ENCODE data around the gene ANTXR1. TPM values are rescaled to one million over a fixed set of nuclear protein-coding genes. Genes with fewer than 3 reads are reported as not detected.

ANTXR1 gene
- total and polyA plus RNA-seq, 2 donors (not counting 1 experiment from before 2014, with no cell fraction given), result 44.6 to 101 TPM

DNA sequence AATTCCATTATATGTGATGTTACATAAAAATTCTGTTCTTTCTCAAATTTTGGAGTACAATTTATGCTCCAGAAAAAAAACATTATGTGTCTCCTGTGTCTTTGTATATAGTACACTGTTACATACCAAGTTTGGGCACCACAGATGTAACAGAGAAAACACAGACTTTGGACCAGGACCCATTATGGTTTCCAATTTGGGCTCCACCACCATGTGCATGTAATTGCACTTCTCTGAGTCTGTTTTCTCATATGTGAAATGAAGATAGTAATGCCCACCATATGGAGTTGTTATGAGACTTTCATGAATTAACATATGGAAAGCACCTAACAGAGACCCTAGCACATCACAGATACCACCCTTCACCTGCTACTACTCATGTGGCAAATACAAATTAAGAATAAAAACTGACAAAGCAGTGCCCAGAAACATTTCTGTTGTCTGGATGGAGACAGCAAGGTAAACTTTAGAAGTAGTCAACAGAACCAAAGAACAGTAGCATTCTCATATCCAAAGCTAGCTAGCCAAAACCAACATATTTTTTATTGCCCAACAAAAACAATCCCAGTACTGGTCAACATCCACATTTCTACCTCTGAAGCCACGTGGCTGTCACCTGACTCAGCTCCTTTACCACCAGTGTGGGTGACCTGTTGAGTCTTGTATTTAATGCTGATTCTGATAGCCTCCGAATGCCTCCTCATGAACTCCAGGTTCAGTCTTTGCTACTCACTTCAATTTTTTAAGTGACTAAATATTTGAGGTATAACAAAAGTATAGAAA, 42.9 kb downstream of the ANTXR1 start:
- no peaks in the 10 kb centered on the region for H3K79me2 ChIP-seq (ENCODE audit: control insufficient read depth, insufficient read depth, low read length)
- H2AFZ ChIP-seq (ENCODE audit: low read length), result no peak overlapping the region
- H3K9me3 ChIP-seq (ENCODE audit: control insufficient read depth, insufficient read depth, low read depth, low read length), result no peaks in the 10 kb centered on the region
- no peak overlapping the region for H3K27ac ChIP-seq (ENCODE audit: insufficient read depth, low read length)
- no peak for DNase-seq (ENCODE audit: low read depth in 2 of 2)
- H3K4me2 ChIP-seq (ENCODE audit: extremely low read depth, insufficient read depth, low read length), result no peak overlapping the region
- H4K20me1 ChIP-seq (ENCODE audit: control insufficient read depth, extremely low read depth, insufficient read depth, low read length), result no peaks in the 10 kb centered on the region
- H3K36me3 ChIP-seq (ENCODE audit: control insufficient read depth, insufficient read depth, low read length), result no peaks in the 10 kb centered on the region
- H3K9ac ChIP-seq (ENCODE audit: insufficient read depth, low read length), result no peak overlapping the region
- H3K4me1 ChIP-seq (ENCODE audit: control insufficient read depth, extremely low read depth, insufficient read depth, low read length), result no peaks in the 10 kb centered on the region
- no peak for TF ChIP-seq EZH2 (IDR thresholded peaks at IDR 0.05; ENCODE audit: low read length, missing control alignments)
- TF ChIP-seq, protein P1, sequence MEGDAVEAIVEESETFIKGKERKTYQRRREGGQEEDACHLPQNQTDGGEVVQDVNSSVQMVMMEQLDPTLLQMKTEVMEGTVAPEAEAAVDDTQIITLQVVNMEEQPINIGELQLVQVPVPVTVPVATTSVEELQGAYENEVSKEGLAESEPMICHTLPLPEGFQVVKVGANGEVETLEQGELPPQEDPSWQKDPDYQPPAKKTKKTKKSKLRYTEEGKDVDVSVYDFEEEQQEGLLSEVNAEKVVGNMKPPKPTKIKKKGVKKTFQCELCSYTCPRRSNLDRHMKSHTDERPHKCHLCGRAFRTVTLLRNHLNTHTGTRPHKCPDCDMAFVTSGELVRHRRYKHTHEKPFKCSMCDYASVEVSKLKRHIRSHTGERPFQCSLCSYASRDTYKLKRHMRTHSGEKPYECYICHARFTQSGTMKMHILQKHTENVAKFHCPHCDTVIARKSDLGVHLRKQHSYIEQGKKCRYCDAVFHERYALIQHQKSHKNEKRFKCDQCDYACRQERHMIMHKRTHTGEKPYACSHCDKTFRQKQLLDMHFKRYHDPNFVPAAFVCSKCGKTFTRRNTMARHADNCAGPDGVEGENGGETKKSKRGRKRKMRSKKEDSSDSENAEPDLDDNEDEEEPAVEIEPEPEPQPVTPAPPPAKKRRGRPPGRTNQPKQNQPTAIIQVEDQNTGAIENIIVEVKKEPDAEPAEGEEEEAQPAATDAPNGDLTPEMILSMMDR (conservative IDR thresholded peaks at IDR 0.05 in 1 of 2, IDR thresholded peaks at IDR 0.05 in 1 of 2; ENCODE audit: low read depth in 1 of 2, low read length in 2 of 2), result no peak
- H3K4me3 ChIP-seq (replicated peaks in 1 of 4; ENCODE audit: control extremely low read depth in 1 of 4, insufficient read depth in 1 of 4, low read depth in 3 of 4, low read length in 4 of 4), result no peak overlapping the region
- no peaks in the 10 kb centered on the region for H3K27me3 ChIP-seq (ENCODE audit: control insufficient read depth, insufficient read depth, low read length)

DNA sequence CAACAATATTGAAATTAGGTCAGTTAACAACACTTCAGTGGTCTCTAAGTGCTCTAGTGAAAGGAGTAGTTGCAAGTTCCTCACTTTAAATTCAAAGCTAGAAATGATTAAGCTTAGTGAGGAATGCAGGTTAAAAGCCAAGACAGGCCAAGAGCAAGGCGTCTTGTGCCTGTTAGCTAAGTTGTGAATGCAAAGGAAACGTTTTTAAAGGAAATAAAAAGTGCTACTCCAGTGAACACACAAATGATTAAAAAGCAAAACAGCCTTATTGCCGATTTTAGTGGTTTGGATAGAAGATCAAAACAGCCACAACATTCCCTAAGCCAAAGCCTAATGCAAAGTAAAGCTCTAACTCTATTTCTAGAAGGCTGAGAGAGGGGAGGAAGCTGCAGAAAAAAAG, 44.7 kb downstream of the ANTXR1 start:
- no peak overlapping the region for H3K27ac ChIP-seq (ENCODE audit: insufficient read depth, low read length)
- H2AFZ ChIP-seq (ENCODE audit: low read length), result no peak overlapping the region
- H3K79me2 ChIP-seq (ENCODE audit: control insufficient read depth, insufficient read depth, low read length), result no peaks in the 10 kb centered on the region
- H3K4me1 ChIP-seq (ENCODE audit: control insufficient read depth, extremely low read depth, insufficient read depth, low read length), result peaks cover 4% of the 10 kb centered on the region
- peak in 1 of 2 donors; percentile 77 for DNase-seq (ENCODE audit: low read depth in 2 of 2)
- no peak overlapping the region for H3K9ac ChIP-seq (ENCODE audit: insufficient read depth, low read length)
- no peak overlapping the region for H3K4me3 ChIP-seq (replicated peaks in 1 of 4; ENCODE audit: control extremely low read depth in 1 of 4, insufficient read depth in 1 of 4, low read depth in 3 of 4, low read length in 4 of 4)
- no peaks in the 10 kb centered on the region for H3K9me3 ChIP-seq (ENCODE audit: control insufficient read depth, insufficient read depth, low read depth, low read length)
- no peaks in the 10 kb centered on the region for H3K27me3 ChIP-seq (ENCODE audit: control insufficient read depth, insufficient read depth, low read length)
- no peak for TF ChIP-seq EZH2 (IDR thresholded peaks at IDR 0.05; ENCODE audit: low read length, missing control alignments)
- TF ChIP-seq, protein P1 (conservative IDR thresholded peaks at IDR 0.05 in 1 of 2, IDR thresholded peaks at IDR 0.05 in 1 of 2; ENCODE audit: low read depth in 1 of 2, low read length in 2 of 2), result no peak
- H3K36me3 ChIP-seq (ENCODE audit: control insufficient read depth, insufficient read depth, low read length), result no peaks in the 10 kb centered on the region
- no peak overlapping the region for H3K4me2 ChIP-seq (ENCODE audit: extremely low read depth, insufficient read depth, low read length)
- no peaks in the 10 kb centered on the region for H4K20me1 ChIP-seq (ENCODE audit: control insufficient read depth, extremely low read depth, insufficient read depth, low read length)

DNA sequence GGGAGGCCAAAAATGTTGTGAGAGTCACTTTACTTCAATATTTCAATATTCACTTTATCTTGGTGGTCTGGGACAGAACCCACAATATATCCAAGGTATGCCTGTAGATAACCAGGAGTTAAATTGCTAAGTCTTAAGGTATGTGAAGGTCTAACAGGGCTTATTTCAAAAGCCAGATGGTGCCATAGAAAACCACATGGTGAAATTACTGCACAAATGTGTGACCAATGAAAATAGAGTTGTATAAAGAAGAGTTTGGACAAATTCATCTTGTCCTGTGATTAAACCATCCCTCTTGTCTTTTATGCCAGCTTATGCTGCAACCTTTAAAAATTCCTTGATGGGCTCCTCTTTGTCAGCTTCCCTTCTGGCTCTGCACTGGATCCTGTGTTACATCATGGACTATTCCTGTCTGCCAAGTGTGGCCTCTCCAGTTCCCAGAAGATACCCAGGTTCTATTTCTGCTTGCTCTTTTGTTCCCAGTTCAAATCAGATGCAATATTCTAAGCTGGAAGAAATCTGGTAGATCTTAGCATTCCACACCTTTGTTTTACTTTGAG, 46.8 kb downstream of the ANTXR1 start:
- Histone ChIP-seq H3K9ac (ENCODE audit: insufficient read depth, low read length) (no peak overlapping the region), H4K20me1 (ENCODE audit: control insufficient read depth, extremely low read depth, insufficient read depth, low read length) (no peaks in the 10 kb centered on the region), H3K4me3 (replicated peaks in 1 of 4; ENCODE audit: control extremely low read depth in 1 of 4, insufficient read depth in 1 of 4, low read depth in 3 of 4, low read length in 4 of 4) (no peak overlapping the region), H3K27me3 (ENCODE audit: control insufficient read depth, insufficient read depth, low read length) (no peaks in the 10 kb centered on the region), H2AFZ (ENCODE audit: low read length) (no peak overlapping the region), H3K4me2 (ENCODE audit: extremely low read depth, insufficient read depth, low read length) (no peak overlapping the region), H3K27ac (ENCODE audit: insufficient read depth, low read length) (no peak overlapping the region), H3K9me3 (ENCODE audit: control insufficient read depth, insufficient read depth, low read depth, low read length) (no peaks in the 10 kb centered on the region), H3K79me2 (ENCODE audit: control insufficient read depth, insufficient read depth, low read length) (no peaks in the 10 kb centered on the region), H3K36me3 (ENCODE audit: control insufficient read depth, insufficient read depth, low read length) (no peaks in the 10 kb centered on the region), H3K4me1 (ENCODE audit: control insufficient read depth, extremely low read depth, insufficient read depth, low read length) (peaks cover 4% of the 10 kb centered on the region)
- no peak for TF ChIP-seq EZH2 (IDR thresholded peaks at IDR 0.05; ENCODE audit: low read length, missing control alignments)
- TF ChIP-seq, protein P1 (conservative IDR thresholded peaks at IDR 0.05 in 1 of 2, IDR thresholded peaks at IDR 0.05 in 1 of 2; ENCODE audit: low read depth in 1 of 2, low read length in 2 of 2), result no peak
- DNase-seq (ENCODE audit: low read depth in 2 of 2), result peak in 1 of 2 donors; percentile 85
